Ovary (tissue), 9 donors: ENCODE measurements around the gene C1orf116. TPM values are rescaled to one million over a fixed set of nuclear protein-coding genes. Genes with fewer than 3 reads are reported as not detected.

Source experiments
- DNase-seq, 5 donors: peaks; one replicate each; pipeline ENCODE4 v3.0.0-alpha.2; 2019 to 2020
- H3K27ac ChIP-seq, 2 donors: fragments of 200-600 bp; one replicate each; pipeline versions ENCODE4 v1.5.1 to v1.8.0; 2019 to 2022
- H3K27me3 ChIP-seq: fragments of 200-600 bp; one replicate; pipeline ENCODE4 v1.8.0; 2022
- H3K36me3 ChIP-seq: fragments of 200-600 bp; sonication (generic); one replicate; pipeline ENCODE4 v1.5.1; 2019
- H3K4me1 ChIP-seq: one replicate; pipeline ENCODE4 v1.8.1; 2013; ENCODE audit warnings: mild to moderate bottlenecking, moderate library complexity; ENCODE audit not compliant: insufficient read depth
- H3K4me3 ChIP-seq: fragments of 200-600 bp; sonication (generic); one replicate; pipeline ENCODE4 v1.5.1; 2017
- H3K9me3 ChIP-seq, 2 donors: fragments of 200-600 bp in 1 of 2; sonication (generic) in 1 of 2; one replicate each; pipeline versions ENCODE4 v1.5.1 to v1.8.1; 2013 to 2019; ENCODE audit warnings: mild to moderate bottlenecking in 1 of 2, moderate library complexity in 1 of 2
- CTCF ChIP-seq, 3 donors: fragments of 450-650 bp in 2 of 3; fragments of 200-600 bp in 1 of 3; IDR thresholded peaks; one replicate each; pipeline versions ENCODE4 v1.5.1 to v1.8.0; 2016 to 2022; ENCODE audit warnings: antibody characterized with exemption in 3 of 3, mild to moderate bottlenecking in 1 of 3
- EP300 ChIP-seq: sonication (generic); formaldehyde crosslinking; IDR thresholded peaks from one replicate; pipeline ENCODE4 v1.6.1; 2017; ENCODE audit warnings: antibody characterized with exemption
- POLR2A ChIP-seq: fragments of 450-650 bp; IDR thresholded peaks from one replicate; pipeline ENCODE4 v1.6.1; 2017; ENCODE audit warnings: antibody characterized with exemption, mild to moderate bottlenecking, moderate library complexity
- WGBS, 3 donors: extraction: QIAGEN DNeasy Blood & Tissue Kit in 1 of 3; methylation state at CpG; one replicate each; pipeline versions ENCODE4 v1.1.5 to v1.1.7; 2013 to 2017; 5-methylcytosine and 5-hydroxymethylcytosine counted together
- intact Hi-C, 4 donors: fragments of 100-400 bp; cut with DNase I; formaldehyde crosslinking; loops; one replicate each; pipeline versions ENCODE4 v1.11.0 to v1.15.1; 2022 to 2023
- polyA plus RNA-seq, 2 donors: library from polyadenylated mRNA; stranded (reverse); fragments of 200-250 nt in 1 of 2; fragments of 350-450 nt in 1 of 2; fragmentation: Illumina TruSeq in 1 of 2; extraction: RNeasy Lipid Tissue Mini Kit (QIAGEN cat#74804) in 1 of 2; gene quantifications; one replicate each; pipeline ENCODE4 v1.2.3, GENCODE V29; 2013 to 2014
- total RNA-seq, 7 donors: library from RNA; depleted of rRNA in 2 of 7; stranded (reverse); fragments of >200 nt in 2 of 7; fragmentation: NEBNext Ultra II Directional in 3 of 7; extraction: Animal tissue kit (Norgen Biotek cat#: 25700) in 3 of 7; gene quantifications; one replicate each; pipeline versions ENCODE4 v1.1.0 to v1.2.4, GENCODE V29; 2016 to 2023
- donor health status: DM: no; HTN: no; CAD: no; lungs with moderate emphysema.
- donor health status: DM: no; HTN: no; CAD: no.
- donor health status: Bipolar disorder and iron deficiency.
- donor health status: DM: yes; HTN: yes; CAD: no.
- donor health status: DM: no; HTN: no; CAD: no.
- donor health status: DM: yes; HTN: yes; CAD: no.

Gene C1orf116
- total and polyA plus RNA-seq, 9 donors: 0.02 to 1.6 (median 0.36) TPM; not detected in 2

GRCh38 chr1:207050480-207051190 lies 18.1 kb upstream of the C1orf116 start:
- Histone ChIP-seq H3K27me3 (no peaks in the 10 kb centered on the region), H3K27ac (peak overlapping the region; percentile 62 to 83), H3K36me3 (no peaks in the 10 kb centered on the region), H3K4me3 (peak overlapping the region; percentile 80), H3K4me1 (peaks cover 7% of the 10 kb centered on the region), H3K9me3 (no peaks in the 10 kb centered on the region)
- intact Hi-C loops: loop anchor here in 1 of 4 donors (10.0 kb wide), 1 partner anchor 354 kb away; no protein-coding TSS in a partner anchor
- 0 to 1% (median 1%) methylated on average over 40 to 47 of the region's 47 CpGs for WGBS, 3 donors
- TF ChIP-seq POLR2A: no peak
- no peak for TF ChIP-seq CTCF (IDR thresholded peaks at IDR 0.05)
- TF ChIP-seq EP300: no peak
- DNase-seq: peak; percentile 91 to 96 (median 94)

DNA sequence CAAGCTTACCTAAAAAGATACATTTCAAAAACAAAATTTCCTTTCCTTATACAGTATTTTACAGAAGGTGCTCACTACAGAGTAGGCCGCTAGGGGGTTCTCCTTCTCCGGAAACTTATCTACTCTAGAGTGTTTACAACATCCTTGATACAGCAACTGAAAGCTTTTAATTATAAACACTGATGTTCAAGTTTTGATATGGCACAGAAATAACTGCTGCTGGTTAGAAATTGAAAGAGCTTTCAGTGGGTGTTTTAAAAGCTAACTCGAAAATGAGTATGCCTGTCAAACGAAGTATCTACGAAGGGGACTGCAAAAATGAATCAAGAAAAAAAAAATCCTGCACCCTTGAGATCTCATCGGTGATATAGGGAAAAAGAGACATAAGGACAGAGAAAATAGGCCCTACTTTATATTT lies 17.4 kb upstream of the C1orf116 start:
- intact Hi-C loops: loop anchor here in 2 of 4 donors (10.0 kb wide), 1 partner anchor 355 kb away; no protein-coding TSS in a partner anchor
- TF ChIP-seq EP300 (no peak), CTCF (IDR thresholded peaks at IDR 0.05) (peak; percentile 62 to 78 (median 76))
- DNase-seq: peak in 2 of 5 donors; percentile 37 to 58
- no peaks in the 10 kb centered on the region for H3K27me3 ChIP-seq
- WGBS, 3 donors: 0 to 2% (median 0%) methylated on average over 6 of the region's 6 CpGs
- H3K27ac ChIP-seq: peak overlapping the region; percentile 62 to 83
- no peaks in the 10 kb centered on the region for H3K9me3 ChIP-seq
- H3K4me1 ChIP-seq: peaks cover 7% of the 10 kb centered on the region
- H3K4me3 ChIP-seq: peak overlapping the region; percentile 80
- no peaks in the 10 kb centered on the region for H3K36me3 ChIP-seq

GRCh38 chr1:207049514-207049913 lies 17.0 kb upstream of the C1orf116 start:
- H3K4me1 ChIP-seq: peaks cover 7% of the 10 kb centered on the region
- TF ChIP-seq POLR2A: no peak
- no peak for TF ChIP-seq EP300
- no peak for TF ChIP-seq CTCF (IDR thresholded peaks at IDR 0.05)
- peak overlapping the region in 1 of 2 donors; percentile 62 for H3K27ac ChIP-seq

GRCh38 chr1:207049054-207049453 lies 16.5 kb upstream of the C1orf116 start:
- Histone ChIP-seq H3K36me3 (no peaks in the 10 kb centered on the region), H3K9me3 (no peaks in the 10 kb centered on the region), H3K27ac (no peak overlapping the region), H3K4me1 (peaks cover 7% of the 10 kb centered on the region), H3K4me3 (no peak overlapping the region), H3K27me3 (no peaks in the 10 kb centered on the region)
- DNase-seq: no peak
- TF ChIP-seq CTCF (IDR thresholded peaks at IDR 0.05) (no peak), POLR2A (no peak), EP300 (no peak)
- intact Hi-C loops: loop anchor here in 1 of 4 donors (10.0 kb wide), 1 partner anchor 356 kb away; no protein-coding TSS in a partner anchor
- 79 to 83% (median 83%) methylated on average over 4 of the region's 4 CpGs for WGBS, 3 donors

More at GRCh38 chr1:207049514-207049913, 17.0 kb upstream of the C1orf116 start:
- no peaks in the 10 kb centered on the region for H3K36me3 ChIP-seq
- DNase-seq: no peak
- WGBS, 3 donors: 37 to 47% (median 37%) methylated on average over 8 of the region's 8 CpGs
- intact Hi-C loops: loop anchor here in 1 of 4 donors (10.0 kb wide), 1 partner anchor 355 kb away; no protein-coding TSS in a partner anchor
- peak overlapping the region; percentile 80 for H3K4me3 ChIP-seq
- no peaks in the 10 kb centered on the region for H3K27me3 ChIP-seq
- no peaks in the 10 kb centered on the region for H3K9me3 ChIP-seq
